GM21717 (cell line): ENCODE results near the gene MINK1.

Experiments
- ATAC-seq: cut with Tn5 transposase; IDR thresholded peaks from one replicate; pipeline ENCODE4 v1.9.1; 2021; ENCODE audit warnings: mild to moderate bottlenecking, moderate library complexity; ENCODE audit not compliant: unreplicated experiment

MINK1 gene

DNA sequence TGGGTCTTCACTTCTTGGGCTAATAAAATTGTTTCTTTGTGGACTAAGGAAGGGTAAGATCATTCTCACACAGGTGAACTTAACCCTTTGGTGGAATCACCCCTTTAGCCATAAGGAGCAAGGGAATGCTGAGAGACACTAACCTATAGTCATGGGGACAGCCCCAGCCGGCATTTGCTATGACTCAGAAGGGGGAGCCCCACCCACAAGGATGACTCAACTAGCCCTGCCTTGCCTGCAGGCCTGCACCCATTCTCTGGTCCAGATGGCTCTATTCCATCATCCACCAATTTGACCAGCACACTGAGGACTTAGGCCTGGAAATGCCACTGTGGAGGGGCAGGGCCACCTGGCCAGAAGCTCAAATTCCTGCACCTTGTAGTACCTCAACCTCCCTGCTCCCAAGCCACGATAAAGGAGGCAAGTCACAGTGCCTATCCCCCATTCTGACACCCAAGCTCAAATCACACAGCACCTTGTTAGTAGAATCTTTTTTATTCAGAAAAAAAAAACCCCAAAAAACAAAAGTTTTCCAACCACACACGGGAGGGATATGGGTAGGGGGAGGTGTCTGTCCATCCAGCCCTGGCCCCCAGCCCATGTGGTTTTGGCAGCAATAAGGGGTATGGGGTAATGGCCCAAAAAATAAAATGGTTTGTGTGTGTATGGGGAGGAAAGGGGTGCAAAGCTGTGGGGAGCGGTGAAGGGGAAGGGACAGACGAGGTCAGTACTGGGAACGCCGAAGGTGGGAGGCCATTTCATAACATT is 112.2 kb downstream of the MINK1 start:
- no peak for ATAC-seq

DNA sequence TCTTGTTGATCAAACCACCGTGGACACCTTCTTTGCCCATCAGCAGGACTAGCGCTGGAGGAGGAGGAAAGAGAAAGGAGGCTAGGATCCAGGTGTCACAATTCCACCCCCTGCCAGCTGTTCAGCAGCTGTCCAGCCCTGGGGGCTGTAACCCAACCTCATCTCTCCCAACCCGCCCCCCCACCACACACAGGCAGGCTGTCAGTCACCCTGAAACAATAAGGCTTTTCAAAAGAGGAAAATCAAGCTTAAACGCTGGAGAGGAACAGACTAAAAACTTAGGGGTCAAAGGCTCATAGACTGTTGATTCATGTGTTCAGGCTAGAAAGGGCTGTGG is 112.8 kb downstream of the MINK1 start:
- ATAC-seq, result no peak

DNA sequence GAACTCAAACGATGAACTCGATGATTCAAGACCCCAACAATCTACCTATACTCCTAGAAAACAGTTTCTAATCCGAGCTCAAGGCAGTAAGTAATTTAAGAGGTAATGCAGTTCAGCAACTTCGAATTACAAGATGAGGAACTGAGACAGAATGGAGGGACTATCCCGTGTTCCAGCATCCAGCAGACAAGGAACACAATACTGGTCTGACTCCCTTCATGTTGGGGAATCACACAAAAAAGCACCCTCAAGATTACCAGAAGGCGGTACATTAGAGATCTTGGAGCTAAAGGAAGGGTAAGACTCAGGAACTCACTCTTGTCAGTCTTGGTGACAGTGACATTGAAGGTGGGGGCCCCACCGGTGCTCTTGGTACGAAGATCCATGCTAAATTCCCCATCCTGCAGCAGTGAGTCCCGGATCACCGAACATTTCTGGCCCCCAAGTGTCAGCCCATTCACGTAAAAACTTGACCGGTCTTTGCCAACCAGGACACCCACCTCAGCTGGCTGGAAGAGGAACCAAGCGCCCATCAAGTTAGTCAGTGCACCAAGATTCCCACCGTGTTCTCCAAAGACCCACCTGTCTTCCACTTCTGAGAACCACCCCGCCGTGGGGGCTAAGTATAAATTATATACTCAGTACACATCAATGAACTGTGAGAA is 113.3 kb downstream of the MINK1 start:
- ATAC-seq, result no peak

DNA sequence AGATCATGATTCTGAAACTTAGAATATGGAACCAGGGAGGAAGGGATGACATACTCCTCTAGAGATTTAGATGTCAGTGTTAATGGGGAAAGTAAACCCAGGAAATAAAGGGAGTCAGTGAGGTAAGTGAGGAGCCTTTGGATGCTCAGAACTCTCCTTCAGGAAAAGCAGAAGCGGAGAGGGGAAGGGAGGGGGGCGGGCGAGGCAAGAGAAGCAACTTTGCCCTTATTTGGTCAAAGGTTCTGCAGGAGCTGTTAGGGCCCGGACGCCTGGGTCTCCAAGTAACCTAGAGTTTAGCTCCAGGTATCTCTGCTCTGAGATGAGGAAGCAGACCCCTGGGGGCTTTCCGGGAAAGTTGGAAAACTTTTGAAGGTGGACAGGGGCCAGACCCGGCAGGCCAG is 113.9 kb downstream of the MINK1 start:
- no peak for ATAC-seq
